ENCODE data around the gene PHYH.

GRCh38 chr10:13239923-13240322, 59.9 kb downstream of the PHYH start:
- TF ChIP-seq POLR2AphosphoS5 (IDR thresholded peaks at IDR 0.05) (no peak), CTCF (IDR thresholded peaks at IDR 0.05) (no peak), POLR2A (IDR thresholded peaks at IDR 0.05) (no peak), EP300 (IDR thresholded peaks at IDR 0.05) (no peak)
